HG03558 (cell line): Measurements from ENCODE around the gene ANGEL2.
"Not testable (repeated sequence)": the region's sequence is repeated elsewhere in the genome, so short reads cannot be mapped to it uniquely, and the experiment has no call there.

ENCODE experiments used
- ATAC-seq: cut with Tn5 transposase; IDR thresholded peaks from one replicate; pipeline ENCODE4 v1.9.1; 2021; ENCODE audit warnings: moderate number of reproducible peaks; ENCODE audit not compliant: unreplicated experiment; ENCODE audit errors: extremely low read depth

ANGEL2 gene

DNA sequence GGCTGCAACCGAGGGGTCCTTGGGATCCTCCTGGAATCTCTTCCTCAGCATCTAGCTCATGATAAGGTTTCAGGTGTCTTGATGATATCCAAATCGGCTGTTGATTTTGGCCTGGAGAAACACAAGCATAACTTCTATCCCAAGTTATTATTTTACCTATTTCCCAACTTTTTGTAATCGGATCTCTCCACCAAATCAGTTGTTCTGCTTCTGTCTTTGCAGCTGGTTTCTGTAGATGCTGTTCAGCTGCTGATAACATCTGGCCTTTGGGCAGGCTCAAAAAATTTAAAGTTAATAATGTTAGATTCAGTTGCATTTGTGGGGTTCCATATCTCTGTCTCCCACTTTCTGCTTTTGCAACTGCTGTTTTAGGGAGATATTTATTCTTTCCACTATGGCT lies 11.4 kb upstream of the ANGEL2 start:
- ATAC-seq, result not testable (repeated sequence)

DNA sequence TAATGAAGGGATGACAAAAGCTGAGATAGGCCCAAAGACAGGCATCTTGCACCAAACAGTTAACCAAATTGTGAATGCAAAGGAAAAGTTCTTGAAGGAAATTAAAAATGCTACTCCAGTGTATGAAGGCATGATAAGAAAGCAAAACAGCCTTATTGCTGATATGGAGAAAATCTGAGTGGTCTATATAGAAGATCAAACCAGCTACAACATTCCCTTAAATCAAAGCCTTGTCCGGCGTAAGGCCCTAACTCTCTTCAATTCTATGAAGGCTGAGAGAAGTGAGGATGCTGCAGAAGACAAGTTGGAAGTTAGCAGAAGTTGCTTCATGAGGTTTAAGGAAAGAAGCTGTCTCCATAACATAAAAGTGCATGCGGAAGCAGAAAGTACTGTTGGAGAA lies 4.3 kb upstream of the ANGEL2 start:
- ATAC-seq, result no peak

DNA sequence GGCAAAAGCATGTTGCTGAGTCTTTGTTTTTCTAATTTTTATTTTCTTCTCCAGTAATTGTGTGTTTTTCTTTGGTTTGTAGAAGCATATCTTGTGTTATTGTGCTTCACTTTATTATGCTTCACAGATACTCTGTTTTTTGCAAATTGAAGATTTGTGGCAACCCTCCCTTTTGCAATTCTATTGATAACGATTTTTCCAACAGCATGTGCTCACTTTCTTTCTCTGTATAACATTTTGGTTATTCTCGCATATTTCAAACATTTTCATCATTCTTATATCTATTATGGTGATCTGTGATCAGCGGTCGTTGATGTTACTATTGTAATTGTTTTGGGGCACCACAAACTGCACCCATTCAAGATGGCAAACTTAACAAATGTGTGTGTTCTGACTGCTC lies 3.8 kb upstream of the ANGEL2 start:
- ATAC-seq, result no peak

DNA sequence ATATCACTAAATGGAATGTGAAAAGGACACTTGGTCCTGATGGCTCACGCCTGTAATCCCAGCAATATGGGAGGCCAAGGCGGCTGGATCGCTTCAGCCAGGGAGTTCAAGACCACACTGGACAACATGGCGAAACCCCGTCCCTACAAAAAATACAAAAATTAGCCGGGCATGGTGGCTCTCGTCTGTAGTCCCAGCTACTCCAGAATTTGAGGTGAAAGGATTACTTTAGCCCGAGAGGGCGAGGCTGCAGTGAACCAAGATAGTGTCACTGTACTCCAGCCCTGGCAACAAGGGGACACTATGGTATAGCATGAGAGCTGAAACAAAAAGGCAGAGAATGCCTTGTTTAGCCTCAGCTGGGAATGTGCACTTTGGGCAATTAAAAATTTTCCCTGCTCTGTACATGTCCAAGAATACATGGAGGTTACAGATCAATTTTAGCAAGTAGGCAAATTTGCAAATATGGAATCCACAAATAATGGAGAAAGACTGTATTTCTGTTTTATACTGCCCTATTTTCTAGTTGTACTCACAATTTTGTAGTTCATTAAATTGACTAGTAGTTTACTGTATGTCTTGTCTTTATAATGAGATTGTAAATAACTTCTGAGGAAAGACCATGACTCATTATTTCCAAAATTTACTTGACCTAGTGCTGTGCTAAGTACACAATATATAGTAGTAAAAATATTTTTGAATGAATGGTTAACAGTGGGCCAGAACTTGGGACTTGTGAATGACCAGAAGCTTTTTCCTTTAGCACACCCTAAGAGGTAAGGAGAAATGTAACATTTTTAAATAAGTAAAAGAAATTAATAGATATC lies 2.0 kb upstream of the ANGEL2 start:
- ATAC-seq, result no peak

DNA sequence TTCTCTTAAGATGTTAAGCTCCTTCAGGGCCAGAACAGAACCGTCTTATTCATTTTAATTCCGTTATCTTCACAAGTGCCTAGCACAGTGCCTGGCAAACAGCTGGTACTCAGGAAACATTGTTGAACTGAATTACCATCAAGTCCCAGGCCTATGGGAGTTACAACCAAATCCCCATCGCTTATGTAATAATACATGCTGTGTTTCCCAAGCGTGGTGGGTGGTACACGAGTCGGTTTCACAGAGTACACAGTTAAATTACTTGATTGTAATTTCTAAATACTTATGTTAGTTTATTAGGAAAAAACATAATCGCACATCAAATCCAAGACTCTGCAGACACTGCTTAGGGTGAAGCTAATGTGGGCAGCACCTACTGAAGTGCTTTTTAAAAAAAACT lies 1.0 kb downstream of the ANGEL2 start:
- no peak for ATAC-seq

DNA sequence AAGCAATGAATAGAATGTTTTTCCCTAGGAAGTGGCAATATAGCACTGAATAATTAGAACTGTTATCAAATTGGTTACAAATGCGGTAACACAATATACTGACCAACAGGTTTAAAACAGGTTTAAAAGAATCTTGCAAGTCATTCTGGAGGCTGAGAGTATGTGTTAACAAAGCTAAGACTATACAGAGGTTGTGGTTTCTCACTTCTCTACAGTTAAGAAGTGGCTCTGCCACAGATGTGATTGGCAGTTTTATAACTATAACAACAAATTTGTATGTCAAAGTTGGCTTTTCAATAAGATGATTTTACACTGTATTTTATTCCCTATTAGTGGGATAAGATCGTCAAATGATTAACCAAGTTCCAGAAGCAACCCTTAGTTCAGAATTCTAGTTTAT lies 7.1 kb downstream of the ANGEL2 start:
- ATAC-seq, result peak; percentile 46

DNA sequence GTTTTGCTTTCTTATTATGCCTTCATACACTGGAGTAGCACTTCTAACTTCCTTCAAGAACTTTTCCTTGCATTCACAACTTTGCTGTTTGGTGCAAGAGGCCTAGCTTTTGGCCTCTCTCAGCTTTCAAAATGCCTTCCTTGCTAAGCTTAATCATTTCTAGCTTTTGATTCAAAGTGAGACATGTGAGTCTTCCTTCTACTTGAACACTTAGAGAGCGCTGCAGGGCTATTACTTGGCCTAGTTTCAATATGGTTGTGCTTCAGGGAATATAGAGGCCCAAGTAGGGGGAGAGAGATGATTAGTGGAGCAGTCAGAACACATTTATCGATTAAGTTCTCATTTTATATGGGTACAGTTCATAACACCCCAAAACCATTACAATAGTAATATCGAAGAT lies 12.4 kb downstream of the ANGEL2 start:
- no peak for ATAC-seq

DNA sequence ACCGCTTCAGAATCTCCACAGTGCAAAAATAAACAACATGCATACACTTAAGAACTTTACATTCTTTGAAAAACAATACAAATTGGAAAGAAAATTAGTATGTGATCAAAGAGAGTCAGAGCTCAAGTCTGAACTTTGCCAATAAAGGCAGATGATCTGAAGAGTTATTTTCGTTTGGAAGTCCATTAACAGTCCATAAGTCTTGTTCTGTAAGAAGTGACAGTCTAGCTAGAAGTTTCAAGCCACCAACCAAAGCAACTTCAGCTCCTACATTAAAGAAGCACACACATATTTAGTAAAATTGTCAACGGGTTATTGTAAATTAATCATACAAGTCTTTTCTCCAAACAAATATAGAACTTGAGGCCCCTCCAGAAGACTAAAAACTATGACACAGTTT lies 20.7 kb downstream of the ANGEL2 start:
- no peak for ATAC-seq

DNA sequence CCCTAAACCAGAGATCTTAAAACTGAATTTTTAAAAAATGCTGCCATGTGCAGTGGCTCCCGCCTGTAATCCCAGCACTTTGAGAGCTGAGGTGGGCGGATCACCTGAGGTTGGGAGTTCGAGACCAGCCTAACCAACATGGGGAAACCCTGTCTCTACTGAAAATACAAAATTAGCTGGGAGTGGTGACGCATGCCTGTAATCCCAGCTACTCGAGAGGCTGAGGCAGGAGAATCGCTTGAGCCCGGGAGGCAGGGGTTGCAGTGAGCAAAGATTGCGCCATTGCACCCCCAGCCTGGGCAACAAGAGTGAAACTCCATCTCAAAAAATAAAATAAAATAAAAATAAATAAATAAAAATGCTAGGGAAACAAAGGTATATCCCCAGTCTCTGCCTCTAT lies 21.7 kb downstream of the ANGEL2 start:
- ATAC-seq, result not testable (repeated sequence)

DNA sequence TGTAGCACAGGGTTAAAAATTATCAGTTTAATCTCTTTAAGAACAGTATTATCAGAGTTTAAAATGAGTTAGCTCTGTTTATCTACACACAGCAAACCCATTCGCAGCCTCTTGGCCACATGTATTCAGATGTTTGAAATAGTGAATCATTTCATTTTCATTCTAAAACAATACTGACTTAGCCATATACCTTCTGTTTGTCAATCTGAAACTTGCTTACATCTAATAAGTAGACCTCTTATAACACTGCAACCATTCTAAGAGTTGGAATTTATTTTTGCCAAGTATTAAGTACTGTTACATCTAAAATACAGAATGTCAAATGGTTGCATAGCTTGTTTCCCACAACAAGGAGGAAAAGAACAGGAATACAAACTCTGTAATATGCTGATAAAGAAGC lies 25.4 kb downstream of the ANGEL2 start:
- no peak for ATAC-seq

DNA sequence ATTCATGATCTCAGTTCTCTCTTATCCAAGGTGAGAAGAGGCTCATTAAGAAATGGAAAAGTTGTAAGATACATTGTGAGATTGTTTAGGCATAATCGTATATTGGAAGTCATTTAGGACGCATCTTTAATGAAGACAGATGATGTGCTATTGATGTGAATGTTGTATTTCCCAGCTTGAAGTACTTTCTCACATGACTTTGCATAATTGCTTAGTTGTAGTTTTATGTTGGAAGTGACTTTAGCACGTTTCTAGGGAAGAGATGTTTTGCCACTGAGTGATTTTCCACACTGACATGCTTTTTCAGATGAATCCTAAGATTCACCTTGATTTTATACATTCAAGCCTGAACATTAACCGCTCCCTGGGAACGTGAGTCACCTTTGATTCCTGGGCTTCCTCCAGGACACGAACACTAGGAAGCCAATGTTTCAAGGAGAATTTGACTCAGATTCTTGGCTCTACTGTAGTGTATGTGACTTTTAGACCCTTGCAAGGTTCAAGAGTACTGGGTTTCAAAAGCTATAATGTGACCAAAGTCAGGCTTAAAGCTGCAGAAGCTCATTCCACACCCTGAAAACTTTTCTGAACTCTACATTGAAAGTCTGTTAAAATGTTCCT lies 27.9 kb downstream of the ANGEL2 start:
- no peak for ATAC-seq

DNA sequence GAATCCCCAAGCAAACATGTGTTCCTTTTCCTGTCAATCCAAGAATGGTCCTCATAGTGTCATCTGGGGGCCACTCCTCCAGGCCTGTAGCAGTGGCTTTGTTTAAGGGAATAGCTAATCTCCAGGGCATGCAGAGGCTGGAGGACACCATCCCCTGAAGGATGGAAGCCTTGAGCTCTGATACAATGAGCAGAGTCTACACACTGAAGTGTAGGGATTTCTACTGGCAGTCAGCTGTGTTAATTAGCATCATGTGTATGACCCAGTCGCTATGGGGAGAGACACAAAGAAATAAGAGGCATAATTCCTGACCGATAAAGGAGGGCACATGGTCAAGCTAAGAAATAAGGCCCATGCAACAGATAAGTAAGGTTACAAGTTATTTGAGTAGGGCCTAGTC lies 29.1 kb downstream of the ANGEL2 start:
- no peak for ATAC-seq

DNA sequence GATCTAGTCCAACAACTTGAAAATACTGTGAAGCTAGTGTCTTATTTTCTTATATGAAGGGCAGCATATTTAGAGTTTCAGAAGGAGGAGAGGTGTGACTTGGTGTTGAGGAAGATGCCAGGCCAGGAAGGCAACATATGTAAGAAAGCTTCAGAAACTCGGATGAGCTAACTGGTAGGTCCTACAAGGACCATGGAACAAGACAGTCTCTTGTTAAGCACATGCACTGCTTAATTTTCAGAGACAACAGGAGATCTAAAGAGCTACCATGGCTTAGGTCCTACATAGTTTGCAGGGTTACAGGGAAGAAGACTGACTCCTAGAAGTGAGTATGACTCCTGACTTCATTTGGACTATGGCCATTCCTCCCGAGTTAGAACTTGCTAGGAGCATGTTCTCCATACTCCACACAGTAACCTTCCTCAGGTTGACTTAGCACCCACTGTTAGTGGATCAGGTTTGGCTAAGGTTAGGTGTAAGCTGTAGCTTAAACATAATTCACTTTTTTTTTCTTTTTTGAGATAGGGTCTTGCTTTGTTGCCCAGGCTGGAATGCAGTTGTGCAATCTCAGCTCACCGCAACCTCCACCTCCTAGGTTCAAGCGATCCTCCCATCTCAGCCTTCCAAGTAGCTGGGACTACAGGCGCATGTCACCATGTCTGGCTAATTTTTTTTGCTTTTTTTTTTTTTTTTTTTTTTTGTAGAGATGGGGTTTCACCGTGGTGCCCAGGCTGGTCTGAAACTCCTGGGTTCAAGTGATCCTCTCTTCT lies 31.0 kb downstream of the ANGEL2 start:
- ATAC-seq, result no peak

DNA sequence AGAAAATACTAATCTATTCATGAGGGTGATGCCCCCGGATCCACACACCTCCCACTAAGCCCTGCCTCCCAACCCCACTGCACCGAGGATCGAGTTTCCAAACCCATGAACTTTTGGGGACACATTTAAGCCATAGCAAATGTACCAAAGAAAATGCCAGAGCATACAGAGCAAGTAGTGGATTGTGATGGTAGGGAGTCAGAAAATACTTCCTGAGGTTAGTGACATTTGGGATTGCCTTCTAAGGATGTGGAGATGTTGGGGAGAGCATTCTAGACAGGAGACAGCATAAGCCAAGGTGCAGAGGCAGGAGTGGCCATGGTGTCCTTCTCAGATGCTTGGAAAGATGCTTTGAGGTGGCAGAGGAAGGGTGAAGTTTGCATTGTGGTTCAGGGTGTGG lies 32.2 kb downstream of the ANGEL2 start:
- ATAC-seq, result no peak

DNA sequence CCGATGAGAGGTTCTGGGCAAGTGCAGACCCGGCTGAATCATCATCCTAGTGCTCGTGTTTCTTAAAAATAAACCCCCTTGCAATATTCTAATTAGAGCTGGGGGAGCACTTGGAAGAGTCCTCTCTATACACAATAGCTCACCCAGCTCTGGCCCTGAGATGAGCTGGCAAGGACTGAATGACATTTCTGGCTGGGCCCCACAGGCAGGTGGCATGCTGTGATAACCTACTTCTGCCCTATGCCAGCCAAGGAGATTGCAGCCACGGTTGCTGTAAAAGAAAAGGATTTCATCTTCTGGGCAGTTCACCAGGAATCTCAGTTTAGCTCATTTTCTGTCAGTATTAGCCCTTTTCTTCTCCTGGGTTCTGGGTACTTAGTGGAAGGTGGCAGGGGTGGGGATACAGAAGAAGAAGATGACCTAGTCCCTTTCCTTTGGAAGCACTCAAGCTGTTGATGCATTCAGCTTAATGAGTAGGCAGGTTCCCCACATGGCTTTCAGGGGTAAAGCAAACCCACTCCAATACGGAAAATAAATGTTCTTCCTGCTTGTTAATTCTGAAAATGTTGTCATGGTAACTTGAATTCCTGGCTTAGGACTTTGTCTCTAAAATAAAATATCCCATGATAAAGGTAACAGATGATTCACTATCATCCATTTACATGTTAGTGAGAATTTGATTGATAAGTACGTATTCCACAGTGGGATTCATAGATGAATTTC lies 33.1 kb downstream of the ANGEL2 start:
- ATAC-seq, result no peak

DNA sequence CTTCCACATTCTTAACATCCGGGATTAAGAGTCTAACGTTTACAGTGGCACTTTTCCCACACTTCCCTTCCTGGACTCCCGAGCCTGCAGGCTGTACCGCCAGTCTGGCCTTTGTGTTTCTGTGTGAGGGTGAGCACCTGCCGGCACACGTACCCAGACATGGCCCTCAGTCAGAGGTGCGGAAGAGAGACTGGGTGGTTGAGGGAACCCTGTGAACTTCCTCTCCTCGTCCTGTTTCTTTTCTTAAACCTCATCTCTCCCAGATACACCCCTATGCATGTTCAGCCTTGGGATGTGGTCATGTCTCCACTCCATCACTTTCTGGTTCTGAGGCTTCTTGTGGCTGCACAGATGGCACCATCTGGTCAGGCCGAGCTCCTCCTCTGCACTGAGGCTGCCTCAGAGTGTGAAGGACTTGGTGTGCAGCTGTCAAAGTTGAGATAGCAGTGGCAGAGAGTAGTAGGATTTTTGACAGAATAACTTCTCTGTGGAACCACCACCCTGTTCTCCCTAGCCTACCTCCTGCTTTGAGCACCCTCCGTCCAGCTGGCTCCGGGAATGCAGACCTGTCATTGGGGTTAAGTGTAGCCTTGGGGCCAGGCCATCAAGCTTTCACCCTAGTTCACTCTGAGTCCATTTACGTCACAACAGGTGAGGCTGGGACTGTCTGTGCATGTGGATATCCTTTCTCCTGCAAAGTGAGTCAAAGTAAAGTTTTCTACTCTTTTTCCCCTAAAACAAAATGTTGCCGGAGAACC lies 33.9 kb downstream of the ANGEL2 start:
- peak; percentile 35 for ATAC-seq

DNA sequence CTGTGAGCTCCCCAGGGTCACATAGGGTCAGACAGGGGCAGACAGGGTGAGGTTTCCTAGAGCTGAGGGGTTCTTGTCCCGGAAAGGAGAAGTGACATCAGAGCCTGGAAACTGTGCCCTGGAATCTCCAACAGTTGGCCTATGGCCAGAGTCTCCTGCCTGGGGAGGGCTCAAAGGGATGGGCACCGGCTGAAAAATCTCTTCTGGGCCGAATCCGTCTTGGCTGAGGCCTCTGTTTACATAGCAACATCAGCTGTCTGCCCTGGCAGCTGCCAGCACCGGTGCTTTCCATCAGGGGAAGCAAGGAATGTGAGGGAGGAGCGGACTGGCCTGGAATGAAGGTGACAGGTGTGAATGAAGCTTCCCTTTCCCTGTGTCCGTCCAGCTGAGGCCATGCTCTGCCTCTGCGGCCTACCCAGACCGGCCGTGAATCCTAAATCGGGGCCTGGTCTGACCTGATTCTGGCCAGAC lies 34.6 kb downstream of the ANGEL2 start:
- no peak for ATAC-seq

DNA sequence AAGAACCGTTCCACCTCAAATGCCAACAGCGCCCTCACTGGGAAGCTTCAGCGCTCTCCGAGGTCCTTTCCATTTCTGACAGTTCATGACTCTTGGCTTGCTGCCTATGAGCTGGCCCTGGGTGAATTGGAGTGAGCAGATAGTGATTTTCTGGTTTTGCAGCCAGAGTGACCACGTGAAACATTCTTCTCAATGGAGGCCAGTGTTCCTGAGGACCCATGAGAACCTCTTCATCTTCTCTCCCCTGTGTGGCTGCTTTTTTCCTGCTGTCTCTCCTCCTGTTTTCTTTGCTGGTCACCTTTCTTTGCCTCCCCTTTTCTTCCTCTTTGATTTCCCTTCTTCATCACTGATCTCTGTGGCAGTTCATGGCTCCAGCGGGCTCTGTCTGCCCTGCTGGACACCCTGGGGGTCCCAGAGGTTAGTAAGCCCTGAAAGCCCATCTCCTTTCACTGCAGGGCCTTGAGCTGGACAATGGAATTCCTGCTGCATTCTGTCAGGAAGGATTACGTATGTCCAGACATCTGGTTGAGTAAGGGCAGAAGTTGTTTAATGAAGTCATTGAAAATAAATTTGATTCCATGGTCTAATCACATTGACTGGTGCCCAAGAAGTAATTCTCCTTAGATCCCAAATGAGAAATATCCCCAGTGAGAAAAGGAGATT lies 35.4 kb downstream of the ANGEL2 start:
- ATAC-seq, result no peak
